Measurements from ENCODE around the gene LGR4. TPM values are rescaled to one million over a fixed set of nuclear protein-coding genes. Genes with fewer than 3 reads are reported as not detected.

Gene LGR4
- total and polyA plus RNA-seq, 10 donors = 1.5 to 47.2 (median 27.0) TPM

DNA sequence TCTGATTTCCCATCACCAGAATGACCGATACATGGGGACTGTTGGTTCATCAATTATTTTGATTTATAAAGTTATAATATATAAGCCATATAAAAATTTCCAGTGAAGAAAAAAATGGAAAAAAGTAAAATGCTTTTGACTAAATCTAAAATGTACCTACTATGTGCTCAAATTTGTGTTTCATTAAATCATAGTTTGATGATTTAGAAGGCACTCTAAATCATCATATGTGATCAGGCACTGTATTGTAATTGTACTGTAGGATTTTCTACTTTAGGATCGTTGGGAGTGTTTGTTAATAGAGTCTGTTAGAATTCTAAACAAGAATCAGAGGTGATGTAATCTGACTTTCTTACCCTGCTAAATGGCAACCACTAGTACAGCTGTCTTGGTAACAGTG lies 31.6 kb upstream of the LGR4 start:
- H3K27ac ChIP-seq = no peak overlapping the region
- no peak for DNase-seq
- H3K9me3 ChIP-seq = no peaks in the 10 kb centered on the region
- peaks cover 0 to 37% (median 27%) of the 10 kb centered on the region in 6 donors for H3K36me3 ChIP-seq
- no peak for TF ChIP-seq POLR2AphosphoS5 (IDR thresholded peaks at IDR 0.05)
- intact Hi-C loops (cut with DNase I; ENCODE audit: low total_unique reads) = no loop called here
- 77 to 93% (median 86%) methylated on average over 2 of the region's 2 CpGs for WGBS, 5 donors
- H3K27me3 ChIP-seq (replicated peaks in 1 of 7) = no peaks in the 10 kb centered on the region
- H3K4me1 ChIP-seq = peaks cover 24 to 63% (median 54%) of the 10 kb centered on the region in 6 donors
- H3K4me3 ChIP-seq = no peak overlapping the region

DNA sequence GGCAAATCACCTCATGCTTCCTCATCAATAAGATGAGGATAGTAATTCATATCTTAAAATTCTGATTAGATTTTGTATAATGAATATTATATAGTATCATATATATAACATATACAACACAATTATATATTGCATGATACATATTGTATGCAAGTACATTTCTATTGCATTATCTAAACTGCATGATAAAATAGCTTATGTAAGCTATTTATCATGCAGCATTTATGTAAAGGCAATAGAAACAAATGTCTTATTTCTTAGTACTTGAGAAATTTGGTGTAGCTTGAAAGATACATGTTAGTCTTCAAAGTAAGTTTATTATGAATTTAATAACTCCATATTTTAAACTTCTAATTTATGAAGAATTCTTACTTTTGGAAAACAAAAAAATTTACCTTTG lies 28.5 kb upstream of the LGR4 start:
- Histone ChIP-seq H3K4me3 (no peak overlapping the region), H3K9me3 (no peaks in the 10 kb centered on the region), H3K27me3 (replicated peaks in 1 of 7) (no peaks in the 10 kb centered on the region), H3K36me3 (peaks cover 0 to 65% (median 41%) of the 10 kb centered on the region in 6 donors), H3K27ac (no peak overlapping the region), H3K4me1 (peaks cover 19 to 69% (median 61%) of the 10 kb centered on the region in 6 donors)
- TF ChIP-seq POLR2A (IDR thresholded peaks at IDR 0.05) (no peak), POLR2AphosphoS5 (IDR thresholded peaks at IDR 0.05) (no peak)
- TF ChIP-seq, protein P1, sequence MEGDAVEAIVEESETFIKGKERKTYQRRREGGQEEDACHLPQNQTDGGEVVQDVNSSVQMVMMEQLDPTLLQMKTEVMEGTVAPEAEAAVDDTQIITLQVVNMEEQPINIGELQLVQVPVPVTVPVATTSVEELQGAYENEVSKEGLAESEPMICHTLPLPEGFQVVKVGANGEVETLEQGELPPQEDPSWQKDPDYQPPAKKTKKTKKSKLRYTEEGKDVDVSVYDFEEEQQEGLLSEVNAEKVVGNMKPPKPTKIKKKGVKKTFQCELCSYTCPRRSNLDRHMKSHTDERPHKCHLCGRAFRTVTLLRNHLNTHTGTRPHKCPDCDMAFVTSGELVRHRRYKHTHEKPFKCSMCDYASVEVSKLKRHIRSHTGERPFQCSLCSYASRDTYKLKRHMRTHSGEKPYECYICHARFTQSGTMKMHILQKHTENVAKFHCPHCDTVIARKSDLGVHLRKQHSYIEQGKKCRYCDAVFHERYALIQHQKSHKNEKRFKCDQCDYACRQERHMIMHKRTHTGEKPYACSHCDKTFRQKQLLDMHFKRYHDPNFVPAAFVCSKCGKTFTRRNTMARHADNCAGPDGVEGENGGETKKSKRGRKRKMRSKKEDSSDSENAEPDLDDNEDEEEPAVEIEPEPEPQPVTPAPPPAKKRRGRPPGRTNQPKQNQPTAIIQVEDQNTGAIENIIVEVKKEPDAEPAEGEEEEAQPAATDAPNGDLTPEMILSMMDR (IDR thresholded peaks at IDR 0.05 in 8 of 11, conservative IDR thresholded peaks at IDR 0.05 in 3 of 11) = no peak
- intact Hi-C loops (cut with DNase I; ENCODE audit: low total_unique reads) = no loop called here
- no peak for DNase-seq

DNA sequence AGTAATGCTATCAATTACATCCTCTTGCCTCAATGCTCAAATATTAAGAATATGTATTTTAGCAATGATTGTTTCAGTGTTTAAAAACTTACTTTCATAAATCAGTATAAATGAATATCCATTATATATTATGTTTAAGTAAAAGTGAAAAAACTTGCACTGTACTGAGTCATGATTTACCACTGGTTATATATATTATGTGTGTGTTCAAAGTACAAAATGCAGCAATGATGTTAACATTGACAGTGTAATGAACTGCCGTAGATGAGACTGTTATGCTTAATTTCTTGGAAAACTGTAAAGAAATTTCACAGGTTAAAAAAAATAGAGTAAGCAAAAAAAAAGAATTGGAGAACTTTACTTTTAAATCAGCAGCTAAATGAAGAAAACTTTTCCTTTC lies 25.3 kb upstream of the LGR4 start:
- Histone ChIP-seq H3K27me3 (replicated peaks in 1 of 7) (no peaks in the 10 kb centered on the region), H3K36me3 (peaks cover 0 to 90% (median 51%) of the 10 kb centered on the region in 6 donors), H3K9me3 (no peaks in the 10 kb centered on the region), H3K4me1 (peaks cover 0 to 39% (median 32%) of the 10 kb centered on the region in 6 donors), H3K27ac (no peak overlapping the region), H3K4me3 (no peak overlapping the region)
- 81 to 95% (median 91%) methylated on average over 1 of the region's 1 CpG for WGBS, 5 donors
- TF ChIP-seq POLR2A (IDR thresholded peaks at IDR 0.05) (no peak), POLR2AphosphoS5 (IDR thresholded peaks at IDR 0.05) (no peak)
- TF ChIP-seq, protein P1 (IDR thresholded peaks at IDR 0.05 in 8 of 11, conservative IDR thresholded peaks at IDR 0.05 in 3 of 11) = no peak
- DNase-seq = no peak
- intact Hi-C loops (cut with DNase I; ENCODE audit: low total_unique reads) = loop anchor here (10.0 kb wide), 1 partner anchor 1203 kb away; no protein-coding TSS in a partner anchor

DNA sequence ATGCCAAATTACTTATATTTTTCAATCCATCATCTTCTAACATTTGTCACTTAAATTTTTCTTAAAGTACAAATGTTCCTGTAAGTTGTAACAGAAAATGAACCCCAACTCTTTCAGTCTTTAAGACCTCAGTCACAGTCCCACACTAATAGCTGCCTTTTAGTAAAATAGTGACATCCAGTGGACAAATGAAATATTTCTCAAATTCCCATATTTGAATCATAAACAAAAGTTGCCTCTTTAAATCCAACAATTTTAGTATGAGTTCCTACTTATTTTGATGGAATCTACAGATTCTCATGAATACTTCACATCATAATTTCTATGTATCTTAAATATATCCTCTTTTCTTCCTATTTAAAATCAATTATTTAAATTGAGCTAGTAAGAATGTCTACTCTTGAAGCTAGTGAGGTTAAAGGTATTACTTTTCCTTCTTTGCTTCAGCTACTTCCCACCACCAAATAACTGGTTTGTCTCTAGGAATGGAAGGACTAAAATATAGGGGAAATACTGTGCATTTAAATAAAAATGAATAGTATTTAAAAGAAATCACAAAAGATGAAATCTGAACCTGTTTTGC lies 24.8 kb upstream of the LGR4 start:
- peaks cover 0 to 33% (median 27%) of the 10 kb centered on the region in 6 donors for H3K4me1 ChIP-seq
- TF ChIP-seq, protein P1 (IDR thresholded peaks at IDR 0.05 in 8 of 11, conservative IDR thresholded peaks at IDR 0.05 in 3 of 11) = peak in 7 of 11 experiments; percentile 10 to 51 (median 41)
- TF ChIP-seq POLR2A (IDR thresholded peaks at IDR 0.05) = no peak
- no peak for TF ChIP-seq POLR2AphosphoS5 (IDR thresholded peaks at IDR 0.05)
- no peaks in the 10 kb centered on the region for H3K9me3 ChIP-seq
- H3K36me3 ChIP-seq = peaks cover 0 to 93% (median 55%) of the 10 kb centered on the region in 6 donors
- no peak overlapping the region for H3K27ac ChIP-seq
- H3K4me3 ChIP-seq = no peak overlapping the region
- intact Hi-C loops (cut with DNase I; ENCODE audit: low total_unique reads) = loop anchor here (10.0 kb wide), 1 partner anchor 1203 kb away; no protein-coding TSS in a partner anchor
- DNase-seq = no peak
- H3K27me3 ChIP-seq (replicated peaks in 1 of 7) = no peaks in the 10 kb centered on the region
